Right lobe of liver (tissue), 6 donors: ENCODE measurements around the gene FHIP1A. TPM values are rescaled to one million over a fixed set of nuclear protein-coding genes. Genes with fewer than 3 reads are reported as not detected.

Source experiments
- ATAC-seq, 4 donors: fragments of 200-7000 bp; cut with Tn5 transposase; one replicate each; pipeline ENCODE4 v1.9.1; 2020; ENCODE audit warnings: mild to moderate bottlenecking in 4 of 4, moderate library complexity in 4 of 4
- DNase-seq, 3 donors: peaks; one replicate each; pipeline ENCODE4 v3.0.0-alpha.2; 2020
- H3K27ac ChIP-seq, 3 donors: fragments of 200-600 bp; one replicate each; pipeline ENCODE4 v1.8.0; 2022
- H3K27me3 ChIP-seq, 2 donors: fragments of 200-600 bp; one replicate each; pipeline ENCODE4 v1.8.0; 2022
- H3K36me3 ChIP-seq, 4 donors: fragments of 200-600 bp; sonication (generic) in 1 of 4; one replicate each; pipeline versions ENCODE4 v1.5.1 to v1.8.0; 2017 to 2022; ENCODE audit warnings: control low read depth in 1 of 4
- H3K4me1 ChIP-seq, 4 donors: fragments of 200-600 bp; sonication (generic) in 1 of 4; one replicate each; pipeline versions ENCODE4 v1.5.1 to v1.8.0; 2017 to 2022; ENCODE audit warnings: control low read depth in 1 of 4
- H3K4me3 ChIP-seq, 3 donors: fragments of 200-600 bp; one replicate each; pipeline ENCODE4 v1.8.0; 2022
- H3K9me3 ChIP-seq, 4 donors: fragments of 200-600 bp; sonication (generic) in 1 of 4; one replicate each; pipeline versions ENCODE4 v1.5.1 to v1.8.0; 2017 to 2022; ENCODE audit warnings: control low read depth in 1 of 4
- POLR2A ChIP-seq: fragments of 450-650 bp; IDR thresholded peaks from one replicate; pipeline ENCODE4 v1.6.1; 2017; ENCODE audit warnings: antibody characterized with exemption, mild to moderate bottlenecking
- WGBS: methylation state at CpG from one replicate; pipeline ENCODE4 v1.1.6; 2018; ENCODE audit warnings: low coverage, low lambda C conversion rate; ENCODE audit not compliant: insufficient coverage; ENCODE audit errors: missing lambda C conversion rate; 5-methylcytosine and 5-hydroxymethylcytosine counted together
- intact Hi-C, 2 donors: fragments of 100-400 bp; cut with DNase I; formaldehyde crosslinking; loops; one replicate each; pipeline versions ENCODE4 v1.11.2 to v1.14.1; 2022
- total RNA-seq, 6 experiments: library from RNA; depleted of rRNA in 2 of 6; stranded (reverse); fragments of >200 nt in 2 of 6; fragmentation: NEBNext Ultra II Directional in 3 of 6; extraction: Animal tissue kit (Norgen Biotek cat#: 25700) in 3 of 6; gene quantifications; one replicate each; pipeline versions ENCODE4 v1.1.0 to v1.2.4, GENCODE V29; 2016 to 2023
- TF ChIP-seq, protein P1 (sequence below), 4 donors: fragments of 200-600 bp in 3 of 4; fragments of 450-650 bp in 1 of 4; IDR thresholded peaks; one replicate each; pipeline versions ENCODE4 v1.5.1 to v1.8.0; 2016 to 2022; ENCODE audit warnings: antibody characterized with exemption in 4 of 4, mild to moderate bottlenecking in 2 of 4
- donor health status: DM: no; HTN: yes; CAD: no.
- donor health status: DM: no; HTN: no; CAD: no.
- donor health status: DM: no; HTN: no; CAD: no.
- donor health status: DM: no; HTN: yes; CAD: no.
- donor health status: DM: no; HTN: yes; CAD: no.

Gene FHIP1A
- total RNA-seq, 6 experiments from 2014 or later, result 0.74 to 5.7 (median 3.2) TPM

DNA sequence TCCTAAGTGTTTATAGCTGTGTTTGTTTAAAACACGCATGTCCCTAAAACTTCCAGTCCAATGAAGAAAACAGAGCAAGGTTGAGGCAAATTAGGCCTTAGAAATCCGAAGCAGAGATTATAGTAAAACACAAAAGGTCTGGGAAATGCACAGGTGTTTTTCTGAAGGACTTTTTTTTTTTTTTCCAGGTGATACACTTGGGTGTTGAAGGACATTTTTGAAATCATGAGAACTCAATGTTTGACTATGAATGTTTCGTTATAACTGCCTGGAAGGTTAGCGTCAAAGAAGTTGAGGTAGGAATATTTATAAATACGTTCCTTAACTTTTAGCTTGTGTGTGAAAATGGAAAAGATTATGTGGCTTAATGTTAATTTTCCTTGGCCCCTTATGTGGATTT is 45.5 kb downstream of the FHIP1A start:
- no peaks in the 10 kb centered on the region for H3K9me3 ChIP-seq
- no peaks in the 10 kb centered on the region for H3K36me3 ChIP-seq
- 81% methylated on average over 5 of the region's 5 CpGs for WGBS
- no peak for ATAC-seq
- TF ChIP-seq, protein P1, sequence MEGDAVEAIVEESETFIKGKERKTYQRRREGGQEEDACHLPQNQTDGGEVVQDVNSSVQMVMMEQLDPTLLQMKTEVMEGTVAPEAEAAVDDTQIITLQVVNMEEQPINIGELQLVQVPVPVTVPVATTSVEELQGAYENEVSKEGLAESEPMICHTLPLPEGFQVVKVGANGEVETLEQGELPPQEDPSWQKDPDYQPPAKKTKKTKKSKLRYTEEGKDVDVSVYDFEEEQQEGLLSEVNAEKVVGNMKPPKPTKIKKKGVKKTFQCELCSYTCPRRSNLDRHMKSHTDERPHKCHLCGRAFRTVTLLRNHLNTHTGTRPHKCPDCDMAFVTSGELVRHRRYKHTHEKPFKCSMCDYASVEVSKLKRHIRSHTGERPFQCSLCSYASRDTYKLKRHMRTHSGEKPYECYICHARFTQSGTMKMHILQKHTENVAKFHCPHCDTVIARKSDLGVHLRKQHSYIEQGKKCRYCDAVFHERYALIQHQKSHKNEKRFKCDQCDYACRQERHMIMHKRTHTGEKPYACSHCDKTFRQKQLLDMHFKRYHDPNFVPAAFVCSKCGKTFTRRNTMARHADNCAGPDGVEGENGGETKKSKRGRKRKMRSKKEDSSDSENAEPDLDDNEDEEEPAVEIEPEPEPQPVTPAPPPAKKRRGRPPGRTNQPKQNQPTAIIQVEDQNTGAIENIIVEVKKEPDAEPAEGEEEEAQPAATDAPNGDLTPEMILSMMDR (IDR thresholded peaks at IDR 0.05), result no peak
- TF ChIP-seq POLR2A, result no peak
- intact Hi-C loops, result no loop called here
- no peaks in the 10 kb centered on the region for H3K4me1 ChIP-seq
- no peak overlapping the region for H3K4me3 ChIP-seq
- DNase-seq, result no peak
- no peak overlapping the region for H3K27ac ChIP-seq
- no peaks in the 10 kb centered on the region for H3K27me3 ChIP-seq

DNA sequence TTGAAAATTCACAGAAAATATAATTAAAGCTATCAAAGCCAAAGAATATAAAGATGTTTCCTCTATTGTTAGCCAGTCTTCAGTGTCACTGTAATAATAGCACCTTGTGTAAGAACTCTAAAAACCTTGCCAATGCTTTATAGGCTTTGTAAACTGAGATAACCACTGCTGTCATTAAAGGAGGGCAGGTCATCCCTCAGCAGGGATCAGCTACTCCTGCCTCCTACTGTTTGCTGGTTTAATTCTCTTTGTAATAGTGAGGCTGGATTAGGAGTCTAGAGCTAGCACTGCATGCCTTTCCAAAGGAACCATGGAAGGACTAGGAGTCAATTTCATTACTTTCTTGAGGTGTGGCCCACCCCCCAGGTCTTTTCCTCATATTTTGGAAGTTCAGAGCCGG is 46.2 kb downstream of the FHIP1A start:
- no peak overlapping the region for H3K4me3 ChIP-seq
- no peak for TF ChIP-seq POLR2A
- no peaks in the 10 kb centered on the region for H3K36me3 ChIP-seq
- WGBS, result 67% methylated on average over 1 of the region's 1 CpG
- no peak overlapping the region for H3K27ac ChIP-seq
- H3K9me3 ChIP-seq, result no peaks in the 10 kb centered on the region
- no peaks in the 10 kb centered on the region for H3K27me3 ChIP-seq
- no peak for ATAC-seq
- DNase-seq, result no peak
- intact Hi-C loops, result no loop called here
- no peaks in the 10 kb centered on the region for H3K4me1 ChIP-seq

DNA sequence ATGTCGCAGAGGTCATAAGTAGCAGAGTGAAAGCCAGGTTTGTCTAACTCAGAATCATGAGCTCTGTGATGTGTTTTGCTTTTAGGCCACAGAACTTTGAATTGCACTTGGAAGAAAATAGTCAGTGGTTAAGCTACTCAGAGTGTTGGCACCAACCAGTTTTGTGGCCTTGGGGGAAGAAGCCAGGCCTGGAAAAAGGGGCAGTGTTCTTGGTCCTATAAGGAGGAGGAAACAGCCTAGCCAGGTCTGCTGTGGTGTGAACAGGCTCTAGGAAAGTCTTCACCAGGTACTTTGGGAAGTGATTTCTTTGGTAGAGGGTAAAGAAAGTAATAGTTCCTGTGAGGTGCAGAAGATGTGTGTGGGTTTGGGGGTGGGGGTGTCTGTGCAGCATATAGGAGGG is 49.2 kb downstream of the FHIP1A start:
- 100% methylated on average over 1 of the region's 1 CpG for WGBS
- no peak overlapping the region for H3K4me3 ChIP-seq
- no peaks in the 10 kb centered on the region for H3K27me3 ChIP-seq
- intact Hi-C loops, result no loop called here
- no peaks in the 10 kb centered on the region for H3K9me3 ChIP-seq
- no peaks in the 10 kb centered on the region for H3K36me3 ChIP-seq
- no peak for TF ChIP-seq POLR2A
- TF ChIP-seq, protein P1 (IDR thresholded peaks at IDR 0.05), result no peak
- ATAC-seq (no peak), DNase-seq (no peak)
- H3K27ac ChIP-seq, result no peak overlapping the region
- no peaks in the 10 kb centered on the region for H3K4me1 ChIP-seq

Other genes with a start within 250 kb of the FHIP1A start
- gene PRSS48, start 132.0 kb upstream of the FHIP1A start, total RNA-seq, result not detected
- 10 to 100 TPM; 40.2 to 53.8 (median 46.9) TPM for gene SH3D19, start 83.6 kb upstream of the FHIP1A start, total RNA-seq